Mononuclear cell (primary cell): ENCODE measurements around the gene HUS1. TPM values are rescaled to one million over a fixed set of nuclear protein-coding genes. Genes with fewer than 3 reads are reported as not detected.
"Not testable (repeated sequence)": the region's sequence is repeated elsewhere in the genome, so short reads cannot be mapped to it uniquely, and the experiment has no call there.

Source experiments
- H3K27me3 ChIP-seq: 2 replicates; pipeline ENCODE4 v1.6.0; 2011; ENCODE audit warnings: low read length, control low read depth; ENCODE audit not compliant: insufficient read depth
- H3K4me1 ChIP-seq: 2 replicates; pipeline ENCODE4 v1.5.1; 2011; ENCODE audit warnings: mild to moderate bottlenecking, low read length, control low read depth; ENCODE audit not compliant: insufficient read depth
- H3K4me3 ChIP-seq: 2 replicates; pipeline ENCODE4 v1.5.1; 2011; ENCODE audit warnings: mild to moderate bottlenecking, low read length, moderate library complexity
- H3K9me3 ChIP-seq: 2 replicates; pipeline ENCODE4 v1.5.1; 2011; ENCODE audit warnings: low read depth, mild to moderate bottlenecking, control low read depth, low read length
- total RNA-seq: library from RNA; depleted of rRNA; stranded (reverse); fragments of >200 nt; gene quantifications from one replicate; pipeline ENCODE4 v1.2.3, GENCODE V29; 2012

Gene HUS1
- total RNA-seq, 1 donor: 45.7 TPM

- not testable (repeated sequence) for H3K4me3 ChIP-seq, H3K9me3 ChIP-seq, H3K27me3 ChIP-seq
- H3K4me1 ChIP-seq: peaks cover 15% of the 10 kb centered on the region
Measured at GRCh38 chr7:47942651-47943050, 36.8 kb downstream of the HUS1 start.

GRCh38 chr7:47942132-47942531, 37.3 kb downstream of the HUS1 start:
- H3K27me3 ChIP-seq: no peaks in the 10 kb centered on the region
- H3K4me3 ChIP-seq: no peak overlapping the region
- H3K9me3 ChIP-seq: no peaks in the 10 kb centered on the region
- peaks cover 15% of the 10 kb centered on the region for H3K4me1 ChIP-seq

GRCh38 chr7:47941136-47941844, 38.1 kb downstream of the HUS1 start:
- H3K27me3 ChIP-seq: no peaks in the 10 kb centered on the region
- no peaks in the 10 kb centered on the region for H3K9me3 ChIP-seq
- H3K4me3 ChIP-seq: no peak overlapping the region
- peaks cover 15% of the 10 kb centered on the region for H3K4me1 ChIP-seq

GRCh38 chr7:47940088-47941013, 39.1 kb downstream of the HUS1 start:
- no peaks in the 10 kb centered on the region for H3K27me3 ChIP-seq
- peaks cover 15% of the 10 kb centered on the region for H3K4me1 ChIP-seq
- no peaks in the 10 kb centered on the region for H3K9me3 ChIP-seq
- H3K4me3 ChIP-seq: no peak overlapping the region

- Histone ChIP-seq H3K4me1 (peaks cover 15% of the 10 kb centered on the region), H3K4me3 (no peak overlapping the region), H3K9me3 (no peaks in the 10 kb centered on the region), H3K27me3 (no peaks in the 10 kb centered on the region)
Measured at GRCh38 chr7:47939425-47940036, 39.9 kb downstream of the HUS1 start.

GRCh38 chr7:47938574-47939165, 40.7 kb downstream of the HUS1 start:
- Histone ChIP-seq H3K9me3 (no peaks in the 10 kb centered on the region), H3K4me3 (no peak overlapping the region), H3K27me3 (no peaks in the 10 kb centered on the region), H3K4me1 (peaks cover 15% of the 10 kb centered on the region)

- Histone ChIP-seq H3K4me1 (peaks cover 15% of the 10 kb centered on the region), H3K4me3 (no peak overlapping the region), H3K9me3 (no peaks in the 10 kb centered on the region), H3K27me3 (no peaks in the 10 kb centered on the region)
Measured at GRCh38 chr7:47937711-47938573, 41.5 kb downstream of the HUS1 start.

GRCh38 chr7:47937065-47937687, 42.2 kb downstream of the HUS1 start:
- no peak overlapping the region for H3K4me3 ChIP-seq
- no peaks in the 10 kb centered on the region for H3K27me3 ChIP-seq
- no peaks in the 10 kb centered on the region for H3K9me3 ChIP-seq
- H3K4me1 ChIP-seq: peaks cover 15% of the 10 kb centered on the region

- H3K9me3 ChIP-seq: no peaks in the 10 kb centered on the region
- H3K27me3 ChIP-seq: no peaks in the 10 kb centered on the region
- H3K4me1 ChIP-seq: peaks cover 7% of the 10 kb centered on the region
- no peak overlapping the region for H3K4me3 ChIP-seq
Measured at GRCh38 chr7:47936323-47936722, 43.1 kb downstream of the HUS1 start.

GRCh38 chr7:47935336-47935735, 44.1 kb downstream of the HUS1 start:
- Histone ChIP-seq H3K27me3 (no peaks in the 10 kb centered on the region), H3K4me3 (no peak overlapping the region), H3K9me3 (no peaks in the 10 kb centered on the region), H3K4me1 (no peaks in the 10 kb centered on the region)

GRCh38 chr7:47934831-47935230, 44.6 kb downstream of the HUS1 start:
- no peak overlapping the region for H3K4me3 ChIP-seq
- H3K4me1 ChIP-seq: no peaks in the 10 kb centered on the region
- H3K27me3 ChIP-seq: no peaks in the 10 kb centered on the region
- no peaks in the 10 kb centered on the region for H3K9me3 ChIP-seq

GRCh38 chr7:47933215-47933614, 46.2 kb downstream of the HUS1 start:
- Histone ChIP-seq H3K4me1 (no peaks in the 10 kb centered on the region), H3K9me3 (no peaks in the 10 kb centered on the region), H3K4me3 (no peak overlapping the region), H3K27me3 (no peaks in the 10 kb centered on the region)

- H3K9me3 ChIP-seq: no peaks in the 10 kb centered on the region
- no peak overlapping the region for H3K4me3 ChIP-seq
- H3K27me3 ChIP-seq: no peaks in the 10 kb centered on the region
- H3K4me1 ChIP-seq: no peaks in the 10 kb centered on the region
Measured at GRCh38 chr7:47932466-47933037, 46.9 kb downstream of the HUS1 start.

GRCh38 chr7:47932016-47932415, 47.4 kb downstream of the HUS1 start:
- Histone ChIP-seq H3K4me3 (no peak overlapping the region), H3K9me3 (no peaks in the 10 kb centered on the region), H3K4me1 (no peaks in the 10 kb centered on the region), H3K27me3 (no peaks in the 10 kb centered on the region)
